Measurements from ENCODE around the gene SEH1L.
"Not testable (repeated sequence)": the region's sequence is repeated elsewhere in the genome, so short reads cannot be mapped to it uniquely, and the experiment has no call there.

SEH1L gene

DNA sequence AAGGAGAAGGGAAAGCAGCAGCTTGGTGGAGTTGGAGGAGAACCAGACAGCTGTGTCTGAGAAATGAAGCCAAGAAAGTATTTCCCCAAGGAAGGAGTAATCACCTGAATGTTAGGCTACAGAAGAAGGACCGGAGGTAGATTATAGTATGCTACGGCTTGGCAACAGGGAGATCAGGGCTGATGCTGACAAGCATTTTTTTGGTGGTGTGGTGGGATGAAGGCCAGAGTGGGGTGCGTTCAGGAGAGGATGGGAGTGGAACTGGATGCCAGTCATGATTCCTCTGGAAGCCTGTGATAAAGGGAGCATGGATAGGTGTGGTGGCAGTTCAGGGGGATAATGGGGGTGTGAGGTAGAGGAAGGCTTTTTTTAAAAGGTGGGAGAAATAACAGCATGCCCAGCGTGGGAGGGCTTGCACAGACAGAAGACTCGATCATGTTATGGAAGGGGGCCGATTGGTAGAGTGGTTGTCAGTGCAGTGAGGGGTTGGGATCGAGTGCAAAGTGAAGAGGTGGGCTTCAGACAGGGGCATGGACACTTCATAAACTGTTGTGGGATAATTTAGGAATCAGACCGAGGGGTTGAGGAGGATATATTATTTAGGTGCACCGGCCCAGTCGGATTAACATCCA is 49.0 kb downstream of the SEH1L start:
- no peak for DNase-seq (ENCODE audit: low spot score)

DNA sequence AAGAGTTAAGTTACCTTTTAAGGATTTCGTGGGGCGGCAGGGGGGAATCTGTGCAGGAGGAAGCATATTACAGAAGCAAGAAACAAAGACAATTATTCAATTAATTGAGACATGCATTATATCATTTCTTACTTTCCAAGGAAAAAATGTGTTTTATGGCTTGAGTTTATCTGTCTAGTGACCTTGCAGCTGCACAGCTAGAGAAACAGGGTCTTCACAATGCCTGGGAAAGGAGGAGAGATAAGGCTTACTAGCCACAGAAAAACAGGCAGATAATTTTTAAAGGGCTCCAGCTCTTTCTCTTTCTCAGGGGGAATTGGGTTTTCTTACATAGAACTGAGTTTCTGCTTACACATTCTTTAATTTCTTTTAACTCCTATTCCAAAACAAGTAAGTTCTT is 49.5 kb downstream of the SEH1L start:
- not testable (repeated sequence) for DNase-seq (ENCODE audit: low spot score)

DNA sequence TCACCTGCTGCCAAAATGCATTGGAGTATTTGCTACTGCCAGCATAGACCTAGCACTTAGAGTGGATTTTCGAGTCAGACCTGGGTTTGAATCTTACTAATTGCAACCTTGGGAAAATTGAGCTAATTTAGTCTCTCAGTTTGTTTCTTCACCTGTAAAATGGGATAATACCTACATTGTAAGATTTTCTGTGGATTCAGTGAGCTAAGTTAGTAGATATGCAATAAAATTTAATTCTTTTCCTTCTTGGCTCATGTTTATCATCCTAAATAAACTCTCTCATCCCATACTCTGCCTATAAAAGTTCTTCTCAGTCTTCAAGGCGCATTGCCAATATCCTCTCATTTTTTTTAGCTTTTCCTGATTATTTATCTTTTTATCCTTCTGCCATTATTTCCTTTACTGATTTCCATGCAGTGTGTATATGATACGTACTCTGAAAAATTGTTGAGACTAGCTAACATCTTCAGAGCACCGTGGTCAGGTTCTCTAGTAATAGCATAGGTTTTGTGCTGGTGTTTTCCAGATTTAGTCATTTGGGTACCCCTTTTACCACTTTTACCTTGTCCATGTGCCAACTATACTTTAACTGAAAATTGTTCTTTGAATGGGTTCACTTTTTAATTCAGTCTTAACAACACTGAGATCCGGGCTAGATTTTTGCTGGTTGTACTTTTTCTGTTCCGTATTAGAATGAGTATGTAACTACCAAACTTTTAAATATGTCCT is 50.7 kb downstream of the SEH1L start:
- no peak for DNase-seq (ENCODE audit: low spot score)

DNA sequence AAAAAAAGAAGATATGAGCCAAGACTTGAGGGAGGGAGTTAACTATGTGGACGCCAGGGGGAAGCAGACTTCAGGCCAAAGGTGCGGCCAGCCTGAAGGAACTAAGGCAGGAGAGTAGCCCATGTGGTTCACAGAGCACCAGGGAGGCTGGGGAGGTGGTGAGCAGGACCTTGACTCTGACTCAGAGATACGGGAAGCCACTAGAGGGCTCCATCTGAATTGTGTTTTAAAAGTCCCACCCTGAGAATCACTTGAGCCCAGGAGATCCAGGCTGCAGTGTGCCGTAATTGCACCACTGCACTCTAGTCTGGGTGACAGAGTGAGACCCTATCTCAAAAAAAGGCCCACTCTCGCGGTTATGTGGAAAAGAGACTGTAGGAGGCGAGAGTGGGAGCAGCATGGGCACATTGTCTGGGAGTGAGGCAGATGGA is 55.7 kb downstream of the SEH1L start:
- no peak for DNase-seq (ENCODE audit: low spot score)

DNA sequence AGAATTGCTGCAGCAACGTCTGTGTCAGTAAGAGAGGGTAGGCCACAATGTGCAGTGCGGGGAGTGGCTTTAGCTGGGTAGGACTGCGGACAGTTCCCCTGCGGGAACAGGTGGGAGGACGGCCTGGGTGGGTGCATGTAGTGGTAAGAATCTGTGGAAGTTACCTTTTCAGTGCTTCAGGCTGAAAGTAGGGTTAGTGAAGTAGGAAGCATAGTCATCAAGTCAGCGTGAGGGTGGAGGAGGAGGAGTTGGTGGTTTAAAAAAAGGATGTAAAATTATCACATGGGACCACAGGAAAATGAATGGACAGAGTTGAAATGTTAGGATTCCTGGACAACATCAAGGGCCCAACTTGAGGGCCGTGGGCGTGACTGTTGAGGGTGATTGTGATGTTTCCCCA is 56.6 kb downstream of the SEH1L start:
- no peak for DNase-seq (ENCODE audit: low spot score)

DNA sequence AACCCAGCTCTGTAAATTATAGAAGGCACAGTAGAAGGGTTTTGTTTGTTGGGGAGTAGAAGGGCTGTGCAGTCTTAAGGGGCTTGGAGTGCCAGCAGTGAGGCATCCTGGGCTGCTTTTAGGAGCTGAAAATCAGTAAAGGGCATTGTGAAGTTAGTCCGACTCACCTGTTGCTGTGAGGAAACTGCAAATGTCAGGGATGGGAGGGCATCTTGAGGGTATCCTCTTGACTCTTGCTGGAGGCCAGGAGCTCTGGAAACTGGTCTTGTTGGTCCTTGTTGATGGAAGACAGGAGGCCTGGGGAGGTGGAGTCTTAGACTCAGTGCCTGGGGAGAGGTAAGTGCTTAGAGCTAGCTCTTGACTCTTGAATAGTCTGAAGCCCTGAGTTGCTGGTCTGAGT is 57.5 kb downstream of the SEH1L start:
- no peak for DNase-seq (ENCODE audit: low spot score)

DNA sequence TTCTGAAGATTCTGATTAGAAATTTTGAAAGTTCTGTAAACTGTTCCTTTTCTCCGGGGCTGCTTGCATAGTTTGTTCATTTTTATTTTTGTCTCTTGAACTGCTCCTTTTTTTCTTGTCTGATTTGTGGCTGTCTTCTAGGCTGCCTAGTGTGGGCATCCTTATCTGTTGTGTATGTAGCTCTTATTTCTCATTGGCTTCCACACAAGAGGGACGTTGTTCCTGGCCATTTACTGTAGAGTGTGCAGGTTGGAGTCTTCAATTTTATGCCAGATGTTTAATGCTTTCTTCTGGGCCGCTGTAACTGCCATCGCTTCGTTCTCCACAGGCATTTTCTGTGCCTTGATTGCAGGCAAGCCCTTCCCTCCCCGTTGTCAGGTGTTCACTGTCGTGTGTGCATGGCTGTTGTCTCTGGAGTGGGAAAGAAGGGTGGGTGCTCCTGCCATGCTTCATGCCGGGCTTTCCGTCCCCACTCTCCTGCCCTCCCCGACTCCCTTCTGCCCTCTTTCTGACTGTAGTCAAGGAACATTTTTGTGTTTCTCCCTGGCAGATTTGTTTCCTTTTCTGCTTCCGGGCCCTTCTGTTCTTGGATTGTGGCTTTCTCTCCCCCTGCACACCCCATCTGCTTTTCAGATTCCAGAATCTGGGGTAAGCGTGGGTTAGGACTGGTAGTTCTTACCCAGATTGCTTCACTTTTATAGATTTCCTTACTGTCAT is 58.9 kb downstream of the SEH1L start:
- no peak for DNase-seq (ENCODE audit: low spot score)

DNA sequence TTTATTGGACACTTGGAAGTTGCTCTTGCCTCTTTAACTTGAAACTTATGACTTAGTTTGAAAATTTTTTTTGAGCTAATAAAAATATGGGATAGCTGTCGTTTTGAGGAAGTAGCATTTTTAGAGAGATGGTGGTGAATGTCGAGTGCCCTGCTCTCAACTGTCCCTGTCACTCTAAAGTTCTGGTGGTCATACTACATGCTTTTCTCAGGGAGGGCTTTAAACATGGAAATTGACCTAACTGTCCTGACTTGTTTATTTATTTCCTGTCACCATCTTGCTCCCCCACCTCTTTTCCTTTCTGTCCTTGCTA is 59.4 kb downstream of the SEH1L start:
- DNase-seq (ENCODE audit: low spot score), result no peak

DNA sequence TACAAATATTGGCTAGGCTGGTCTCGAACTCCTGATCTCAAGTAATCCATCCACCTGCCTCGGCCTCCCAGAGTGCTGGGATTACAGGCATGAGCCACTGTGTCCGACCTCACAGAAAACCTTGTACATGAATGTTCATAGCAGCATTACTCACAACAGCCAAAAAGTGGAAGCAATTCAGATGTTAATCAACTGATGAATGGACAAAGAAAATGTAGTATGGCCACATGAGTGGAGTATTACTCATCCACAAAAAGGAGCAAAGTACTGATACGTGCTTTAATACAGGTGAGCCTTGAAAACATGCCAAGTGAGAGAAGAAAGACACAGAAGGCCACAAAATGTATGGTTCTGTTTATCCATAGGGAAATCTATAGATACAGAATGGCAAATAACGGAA is 63.9 kb downstream of the SEH1L start:
- DNase-seq (ENCODE audit: low spot score), result no peak

DNA sequence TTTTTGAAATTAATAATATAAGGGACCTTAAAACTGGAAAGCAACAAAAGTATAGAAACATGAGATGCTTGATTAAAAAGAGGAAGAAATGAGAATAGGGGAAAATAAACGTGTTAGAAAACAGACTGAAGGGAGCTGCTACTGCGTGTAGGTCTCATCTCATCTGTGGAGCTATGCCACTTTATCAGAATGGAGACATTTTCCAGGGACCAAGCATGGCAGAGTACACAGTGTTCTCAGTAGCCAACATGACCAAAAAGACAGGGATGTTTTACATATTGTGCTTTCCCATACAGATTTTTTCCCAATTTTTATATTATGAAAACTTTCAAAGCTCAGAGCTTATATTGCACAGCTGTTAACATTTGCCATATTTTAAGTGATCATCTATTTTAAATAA is 66.4 kb downstream of the SEH1L start:
- DNase-seq (ENCODE audit: low spot score), result no peak

DNA sequence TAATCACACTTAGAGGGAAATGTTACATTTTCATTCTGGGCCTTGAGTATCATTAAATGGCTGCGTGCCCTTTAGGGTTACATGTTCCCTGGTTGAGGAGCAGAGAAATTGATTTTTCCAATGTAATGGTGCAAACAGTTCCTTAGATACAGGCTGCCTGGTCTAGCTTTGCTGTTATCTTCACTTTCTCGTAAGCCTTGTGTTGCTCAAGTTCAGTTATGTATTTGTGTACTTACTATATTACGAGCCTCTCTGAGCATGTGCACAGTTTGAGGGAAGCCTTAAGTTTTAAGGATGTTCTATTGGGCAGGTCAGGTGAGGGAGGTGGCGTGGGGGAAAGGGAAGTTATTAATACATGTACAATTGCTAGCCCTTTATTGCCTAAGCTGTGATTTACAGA is 67.0 kb downstream of the SEH1L start:
- DNase-seq (ENCODE audit: low spot score), result no peak

DNA sequence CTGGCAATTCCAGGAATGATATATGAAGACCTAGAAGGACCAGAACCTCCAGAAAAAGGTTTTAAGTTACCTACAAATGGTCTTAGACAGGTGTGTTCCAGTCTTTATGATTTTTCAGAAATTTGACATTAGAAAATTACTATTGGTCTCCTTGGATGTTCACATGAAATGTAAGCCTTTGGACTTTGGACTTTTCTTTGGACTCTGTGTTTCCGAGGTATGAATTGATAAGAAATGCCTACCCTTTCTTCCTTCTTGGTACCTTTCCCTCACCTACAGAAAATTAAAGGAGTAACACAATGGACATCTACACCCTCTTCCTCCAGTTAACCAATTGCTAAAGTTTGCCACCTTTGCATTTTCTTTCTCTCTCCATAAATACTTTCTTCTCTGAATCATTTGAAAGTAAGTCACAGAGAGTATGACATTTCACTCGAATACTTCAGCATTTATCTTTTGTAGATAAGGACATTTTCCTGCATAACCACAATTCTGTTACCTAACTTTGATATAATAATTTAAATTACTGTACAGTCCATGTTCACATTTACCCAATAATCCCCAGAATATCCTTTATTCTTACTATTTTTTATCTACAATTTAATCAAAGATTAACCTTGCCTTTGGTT is 69.5 kb downstream of the SEH1L start:
- no peak for DNase-seq (ENCODE audit: low spot score)

DNA sequence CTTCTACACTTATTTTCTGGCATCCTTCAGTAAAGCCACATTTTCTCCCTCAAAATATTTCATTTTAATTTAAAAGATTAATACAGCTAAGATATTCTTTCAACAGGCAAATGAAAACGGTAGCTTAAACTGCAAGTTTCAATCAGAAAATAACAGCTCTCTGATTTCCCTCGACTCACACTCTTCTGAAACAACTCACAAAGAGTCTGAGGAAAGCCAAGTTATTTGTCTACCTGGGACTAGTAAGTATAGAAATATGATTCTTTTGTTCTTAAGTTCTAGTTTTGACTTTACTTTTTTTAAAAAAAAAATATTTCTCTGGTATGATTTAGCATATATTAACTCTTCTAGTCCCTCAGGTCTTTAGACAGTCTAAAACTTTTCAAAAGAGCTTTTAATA is 70.6 kb downstream of the SEH1L start:
- no peak for DNase-seq (ENCODE audit: low spot score)

DNA sequence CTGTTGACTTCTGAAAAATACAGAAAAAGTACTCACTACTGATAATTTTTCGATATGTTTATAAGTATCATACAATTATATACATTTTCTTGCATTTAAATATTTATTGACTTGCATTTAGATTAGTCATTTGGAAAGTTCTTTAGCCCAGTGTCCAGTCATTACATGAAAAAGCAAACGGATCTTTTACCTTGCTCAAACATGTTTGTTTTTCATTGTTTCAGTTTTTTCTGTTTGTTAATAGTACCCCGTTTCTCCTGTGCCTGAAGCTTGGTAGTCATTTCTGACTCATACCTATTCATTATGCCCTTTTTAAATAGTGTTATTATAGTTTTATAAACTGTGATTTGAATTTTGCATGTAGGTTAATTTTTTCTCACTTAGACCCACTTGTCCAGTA is 71.5 kb downstream of the SEH1L start:
- no peak for DNase-seq (ENCODE audit: low spot score)

DNA sequence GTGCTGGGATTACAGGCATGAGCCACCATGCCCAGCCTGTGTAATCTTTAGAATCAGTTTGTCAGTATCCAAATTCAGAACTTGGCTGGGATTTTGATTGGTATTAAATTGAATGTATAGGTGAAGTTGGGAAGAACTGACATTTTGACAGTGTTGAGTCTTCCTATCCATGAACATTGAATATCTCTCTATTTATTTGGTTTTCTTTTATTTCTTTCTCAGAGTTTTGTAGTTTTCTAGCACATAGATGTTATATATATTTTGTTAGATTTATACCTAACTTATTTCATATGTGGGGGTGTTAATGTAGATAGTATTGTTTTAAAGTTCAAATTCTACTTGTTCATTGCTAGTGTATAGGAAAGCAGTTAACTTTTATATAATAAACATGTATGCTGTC is 74.8 kb downstream of the SEH1L start:
- no peak for DNase-seq (ENCODE audit: low spot score)

DNA sequence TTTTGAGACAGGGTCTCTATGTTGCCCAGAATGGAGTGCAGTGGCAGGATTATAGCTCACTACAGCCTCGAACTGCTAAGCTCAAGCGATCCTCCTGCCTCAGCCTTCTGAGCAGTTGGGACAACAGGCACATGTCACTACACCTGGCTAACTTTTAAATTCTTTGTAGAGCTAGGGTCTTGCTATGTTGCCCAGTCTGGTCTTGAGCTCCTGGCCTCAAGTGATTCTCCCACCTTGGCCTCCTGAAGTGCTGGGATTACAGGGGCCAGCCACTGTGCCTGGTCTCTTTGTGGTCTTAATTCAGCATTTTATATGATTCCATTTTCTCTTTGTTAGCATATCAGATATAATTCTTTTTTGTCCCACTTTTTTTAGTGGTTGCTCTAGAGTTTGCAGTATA is 77.4 kb downstream of the SEH1L start:
- no peak for DNase-seq (ENCODE audit: low spot score)

DNA sequence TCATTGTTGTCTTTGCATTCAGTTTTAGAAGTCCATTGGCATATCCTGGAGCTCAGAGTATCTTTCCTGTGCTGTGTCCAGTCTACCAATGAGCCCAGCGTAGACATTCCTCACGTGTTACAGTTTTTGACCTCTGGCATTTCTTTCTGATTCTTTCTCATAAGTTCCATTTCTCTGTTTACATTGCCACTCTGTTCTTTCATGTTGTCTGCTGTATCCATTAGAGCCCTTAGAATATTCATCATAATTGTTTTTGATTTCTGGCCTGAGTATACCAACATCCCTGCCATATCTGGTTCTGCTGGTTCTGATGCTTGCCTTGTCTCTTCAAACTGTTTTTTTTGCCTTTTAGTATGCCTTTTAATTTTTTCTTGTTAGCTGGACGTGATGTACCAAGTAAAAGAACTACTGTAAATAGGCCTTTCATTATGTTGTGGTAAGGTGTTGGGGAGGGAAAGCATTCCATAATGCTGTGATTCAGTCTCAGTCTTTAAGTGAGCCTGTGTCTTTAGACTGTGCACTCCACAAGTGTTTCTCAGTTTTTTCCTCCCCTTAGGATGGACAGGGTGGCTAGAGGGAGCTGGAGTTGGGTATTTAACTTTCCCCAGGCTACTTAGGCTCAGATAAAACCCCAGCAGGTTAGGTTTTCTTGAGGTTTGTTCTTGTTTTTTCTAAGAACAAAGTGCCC is 78.9 kb downstream of the SEH1L start:
- DNase-seq (ENCODE audit: low spot score), result no peak

DNA sequence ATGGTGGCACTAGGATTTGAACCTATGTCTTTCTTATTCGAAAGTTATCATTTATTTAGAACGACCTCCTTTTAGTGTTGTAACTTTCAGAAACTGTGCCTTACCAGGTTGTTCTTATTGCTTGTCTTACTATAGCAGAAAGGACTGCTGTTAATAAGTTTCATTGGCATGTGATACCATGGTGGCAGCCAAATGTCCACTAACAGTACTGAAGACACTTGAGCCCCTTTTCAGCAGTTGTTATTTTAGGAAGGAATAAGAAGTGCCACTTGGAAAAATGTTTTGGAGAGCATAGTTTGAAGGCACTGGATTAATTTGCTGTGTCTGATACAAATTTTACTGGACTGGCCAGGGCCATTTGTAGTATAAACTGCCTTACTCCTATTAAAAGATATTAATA is 81.1 kb downstream of the SEH1L start:
- no peak for DNase-seq (ENCODE audit: low spot score)

DNA sequence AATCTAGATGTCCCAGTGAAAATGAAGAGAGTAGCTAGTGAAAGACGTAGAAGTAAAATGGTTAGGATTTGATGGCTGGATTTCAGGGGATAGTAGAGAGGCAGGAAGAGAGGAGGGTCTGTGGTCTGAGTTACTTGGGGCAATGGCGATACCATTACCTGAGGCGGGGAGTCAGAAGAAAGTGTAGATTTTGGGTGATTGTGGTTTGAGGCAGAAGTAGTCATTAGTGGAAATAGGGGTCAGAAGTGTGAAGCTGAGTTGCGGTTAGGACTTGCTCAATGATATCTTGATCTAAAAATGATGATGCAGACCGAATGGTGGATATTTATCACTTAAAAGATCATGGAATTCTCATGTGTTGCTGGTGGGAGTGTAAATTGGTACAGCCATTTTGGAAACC is 84.4 kb downstream of the SEH1L start:
- no peak for DNase-seq (ENCODE audit: low spot score)

DNA sequence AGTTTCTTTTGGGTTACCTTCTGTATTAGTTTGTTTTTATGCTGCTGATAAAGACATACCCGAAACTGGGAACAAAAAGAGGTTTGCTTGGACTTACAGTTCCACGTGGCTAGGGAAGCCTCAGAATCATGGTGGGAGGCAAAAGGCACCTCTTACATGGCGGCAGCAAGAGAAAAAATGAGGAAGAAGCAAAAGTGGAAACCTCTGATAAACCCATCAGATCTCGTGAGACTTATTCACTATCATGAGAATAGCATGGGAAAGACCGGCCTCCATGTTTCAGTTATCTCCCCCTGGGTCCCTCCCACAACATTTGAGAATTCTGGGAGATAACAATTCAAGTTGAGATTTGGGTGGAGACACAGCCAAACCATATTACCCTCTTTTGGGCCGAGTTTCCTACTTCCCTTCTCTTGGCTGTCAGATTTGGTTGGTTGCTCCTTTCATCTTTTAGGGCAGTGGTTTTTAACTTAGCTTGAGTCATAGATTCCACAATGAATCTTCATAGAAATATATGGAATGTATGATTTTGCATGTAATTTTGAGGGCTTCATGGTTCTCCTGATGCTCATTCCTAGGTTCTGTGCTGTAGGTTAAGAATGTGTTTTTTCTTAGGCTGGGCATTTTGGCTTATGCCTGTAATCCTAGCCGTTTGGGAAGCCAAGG is 87.6 kb downstream of the SEH1L start:
- no peak for DNase-seq (ENCODE audit: low spot score)

DNA sequence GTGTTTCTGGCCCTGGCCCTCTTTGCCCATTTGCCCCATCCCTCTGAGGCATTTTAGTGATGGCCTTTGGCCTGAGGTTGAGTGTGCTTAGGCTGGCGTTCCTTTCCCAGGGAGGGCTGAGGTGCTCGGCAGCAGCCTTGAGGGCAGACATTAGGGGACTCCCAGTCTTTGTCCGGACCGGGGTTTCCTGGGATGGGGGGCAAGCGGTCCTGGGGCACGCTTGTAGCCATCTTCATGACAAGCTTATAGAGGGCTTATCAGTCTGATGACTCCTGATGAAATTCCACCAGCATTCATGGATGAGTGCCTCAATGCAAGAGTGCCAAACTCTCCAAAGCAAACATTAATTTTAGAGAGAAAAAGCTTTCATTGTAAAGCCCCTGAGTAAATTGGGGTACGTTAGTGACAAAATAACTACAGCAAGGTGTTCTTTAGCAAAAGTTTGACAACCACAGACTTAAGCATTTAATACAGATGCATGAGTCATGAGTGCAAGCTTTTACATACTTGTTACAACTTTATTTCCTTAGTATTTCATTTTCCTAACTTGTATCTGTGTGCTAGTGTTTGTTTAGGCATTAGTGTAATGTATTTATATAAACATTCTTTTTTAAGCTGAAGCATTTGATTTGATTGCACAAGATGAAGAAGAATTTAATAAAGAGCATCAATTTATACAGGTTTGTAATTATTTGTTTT is 89.0 kb downstream of the SEH1L start:
- no peak for DNase-seq (ENCODE audit: low spot score)

Measured in putamen (tissue), 1 donor.